Lower leg skin (tissue), 4 donors: ENCODE data around the gene JPT1. TPM values are rescaled to one million over a fixed set of nuclear protein-coding genes. Genes with fewer than 3 reads are reported as not detected.
A peak's percentile ranks its signal among the peaks of the same experiment; 100 is the strongest.

Experiments used
- DNase-seq, 2 donors: peaks; one replicate each; pipeline ENCODE4 v3.0.0-alpha.2; 2019; ENCODE audit warnings: low spot score in 2 of 2
- H3K4me3 ChIP-seq: fragments of 200-600 bp; sonication (generic); 2 replicates; pipeline ENCODE4 v1.5.1; 2017; ENCODE audit warnings: mild to moderate bottlenecking, low read depth; ENCODE audit not compliant: poor library complexity, severe bottlenecking
- CTCF ChIP-seq, 3 donors: fragments of 450-650 bp; IDR thresholded peaks; one replicate each; pipeline ENCODE4 v1.5.1; 2016; ENCODE audit warnings: antibody characterized with exemption in 3 of 3, mild to moderate bottlenecking in 3 of 3, moderate library complexity in 2 of 3
- POLR2A ChIP-seq, 2 donors: fragments of 450-650 bp; IDR thresholded peaks; one replicate each; pipeline ENCODE4 v1.6.1; 2016 to 2017; ENCODE audit warnings: antibody characterized with exemption in 2 of 2, mild to moderate bottlenecking in 1 of 2, moderate library complexity in 1 of 2
- WGBS, 2 donors: methylation state at CpG; one replicate each; pipeline ENCODE4 v1.1.5; 2018; 5-methylcytosine and 5-hydroxymethylcytosine counted together
- intact Hi-C: fragments of 100-400 bp; cut with DNase I; formaldehyde crosslinking; loops from one replicate; pipeline ENCODE4 v1.15.0; 2023; ENCODE audit warnings: low total_unique reads
- total RNA-seq, 4 donors: library from RNA; depleted of rRNA; stranded (reverse); fragments of >200 nt; gene quantifications; one replicate each; pipeline ENCODE4 v1.1.0, GENCODE V29; 2016

The JPT1 gene
- total RNA-seq, 4 donors from 2014 or later, result 30.2 to 56.4 (median 37.1) TPM

- no peak overlapping the region for H3K4me3 ChIP-seq
- 83 to 95% methylated on average over 2 of the region's 2 CpGs for WGBS, 2 donors
- DNase-seq, result no peak
- TF ChIP-seq POLR2A (IDR thresholded peaks at IDR 0.05), result no peak
- TF ChIP-seq CTCF (IDR thresholded peaks at IDR 0.05), result no peak
- intact Hi-C loops, result no loop called here
These were observed 46.1 kb downstream of the JPT1 start for GRCh38 chr17:75108193-75108592.

GRCh38 chr17:75105126-75106080 is 48.9 kb downstream of the JPT1 start:
- 67 to 68% methylated on average over 20 of the region's 20 CpGs for WGBS, 2 donors
- TF ChIP-seq CTCF (IDR thresholded peaks at IDR 0.05) (peak in 1 of 3 donors; percentile 23), POLR2A (IDR thresholded peaks at IDR 0.05) (no peak)
- intact Hi-C loops, result no loop called here
- no peak overlapping the region for H3K4me3 ChIP-seq
- DNase-seq, result no peak

- TF ChIP-seq CTCF (IDR thresholded peaks at IDR 0.05), result no peak
- TF ChIP-seq POLR2A (IDR thresholded peaks at IDR 0.05), result no peak
- WGBS, 2 donors, result 80 to 93% methylated on average over 14 of the region's 14 CpGs
- intact Hi-C loops, result no loop called here
- no peak for DNase-seq
- no peak overlapping the region for H3K4me3 ChIP-seq
These were observed 50.4 kb downstream of the JPT1 start for GRCh38 chr17:75103601-75104554.

GRCh38 chr17:75102385-75102821 is 51.9 kb downstream of the JPT1 start:
- intact Hi-C loops, result no loop called here
- DNase-seq, result no peak
- H3K4me3 ChIP-seq, result no peak overlapping the region
- TF ChIP-seq POLR2A (IDR thresholded peaks at IDR 0.05) (no peak), CTCF (IDR thresholded peaks at IDR 0.05) (no peak)
- 53 to 58% methylated on average over 12 of the region's 12 CpGs for WGBS, 2 donors

GRCh38 chr17:75099881-75100595 is 54.3 kb downstream of the JPT1 start:
- no peak overlapping the region for H3K4me3 ChIP-seq
- intact Hi-C loops, result no loop called here
- DNase-seq, result no peak
- 96 to 98% methylated on average over 23 to 28 of the region's 31 CpGs for WGBS, 2 donors
- TF ChIP-seq POLR2A (IDR thresholded peaks at IDR 0.05), result no peak
- TF ChIP-seq CTCF (IDR thresholded peaks at IDR 0.05), result no peak
